Brain microvascular endothelial cell (primary cell): ENCODE measurements around the gene CHCHD4.
"Not testable (repeated sequence)": the region's sequence is repeated elsewhere in the genome, so short reads cannot be mapped to it uniquely, and the experiment has no call there.

ENCODE experiments used
- DNase-seq: peaks from one replicate; pipeline ENCODE4 v3.0.0-alpha.2; 2020
- H3K27ac ChIP-seq: fragments of 250-450 bp; sonication (Bioruptor Pico); 2 replicates; pipeline ENCODE4 v1.5.1; 2020; ENCODE audit warnings: mild to moderate bottlenecking, moderate library complexity
- H3K27me3 ChIP-seq: fragments of 250-450 bp; sonication (Bioruptor Pico); replicated peaks from 2 replicates; pipeline ENCODE4 v1.5.1; 2020; ENCODE audit warnings: mild to moderate bottlenecking
- H3K36me3 ChIP-seq: fragments of 250-450 bp; sonication (Bioruptor Pico); replicated peaks from 2 replicates; pipeline ENCODE4 v1.5.1; 2020; ENCODE audit warnings: mild to moderate bottlenecking
- H3K4me3 ChIP-seq: 2 replicates; pipeline ENCODE4 v1.5.1; 2011; ENCODE audit warnings: low read depth, mild to moderate bottlenecking, control low read depth, low read length, moderate library complexity
- CTCF ChIP-seq: IDR thresholded peaks from 2 replicates; pipeline ENCODE4 v1.5.1; 2011; ENCODE audit warnings: low read depth, mild to moderate bottlenecking, moderate library complexity, low read length, control low read depth, inconsistent platforms; ENCODE audit errors: missing control alignments
- in situ Hi-C: cut with HindIII; loops from 2 replicates; pipeline ENCODE4 v1.10.0; 2017; ENCODE audit warnings: low sequenced_read_pairs, low pct_ligation_motif_present

Gene CHCHD4

DNA sequence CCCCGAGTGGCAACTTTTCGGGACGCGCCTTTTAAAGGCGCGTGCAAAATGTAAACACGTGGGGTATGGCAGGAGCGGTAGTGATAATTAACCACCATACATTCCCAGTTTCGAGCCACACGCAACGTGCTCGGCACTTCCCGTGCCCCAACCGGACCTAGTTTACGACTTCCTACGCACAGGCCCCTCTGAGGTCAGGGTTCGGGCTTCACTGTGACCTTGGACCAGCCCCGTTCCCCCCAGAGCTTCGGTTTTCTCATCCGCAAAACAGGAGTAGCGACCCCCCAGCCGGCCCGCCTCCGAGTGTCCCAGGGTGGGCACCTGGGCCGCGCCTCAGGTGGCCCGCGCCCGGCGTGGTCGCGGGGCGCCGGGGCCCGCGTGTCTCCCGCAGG, 451 bp downstream of the CHCHD4 start:
- peak overlapping the region; percentile 99 for H3K4me3 ChIP-seq
- H3K27ac ChIP-seq: peak overlapping the region; percentile 2
- H3K27me3 ChIP-seq: no peaks in the 10 kb centered on the region
- in situ Hi-C loops: no loop called here
- peaks cover 9% of the 10 kb centered on the region for H3K36me3 ChIP-seq
- no peak for DNase-seq
- no peak for TF ChIP-seq CTCF

- in situ Hi-C loops: no loop called here
- TF ChIP-seq CTCF: no peak
- Histone ChIP-seq H3K27ac (no peak overlapping the region), H3K36me3 (peaks cover 5% of the 10 kb centered on the region), H3K4me3 (peak overlapping the region; percentile 99), H3K27me3 (no peaks in the 10 kb centered on the region)
- no peak for DNase-seq
These were observed 1.1 kb downstream of the CHCHD4 start for GRCh38 chr3:14123308-14124222.

- no peak overlapping the region for H3K27ac ChIP-seq
- in situ Hi-C loops: no loop called here
- no peak for TF ChIP-seq CTCF
These were observed 2.4 kb downstream of the CHCHD4 start for GRCh38 chr3:14122301-14122700.

GRCh38 chr3:14121859-14122258, 2.8 kb downstream of the CHCHD4 start:
- DNase-seq: no peak
- H3K27me3 ChIP-seq: no peaks in the 10 kb centered on the region
- H3K4me3 ChIP-seq: no peak overlapping the region
- H3K36me3 ChIP-seq: no peaks in the 10 kb centered on the region
- no peak for TF ChIP-seq CTCF
- in situ Hi-C loops: no loop called here
- no peak overlapping the region for H3K27ac ChIP-seq

More at GRCh38 chr3:14122301-14122700, 2.4 kb downstream of the CHCHD4 start:
- Histone ChIP-seq H3K36me3 (no peaks in the 10 kb centered on the region), H3K27me3 (no peaks in the 10 kb centered on the region), H3K4me3 (no peak overlapping the region)
- no peak for DNase-seq

DNA sequence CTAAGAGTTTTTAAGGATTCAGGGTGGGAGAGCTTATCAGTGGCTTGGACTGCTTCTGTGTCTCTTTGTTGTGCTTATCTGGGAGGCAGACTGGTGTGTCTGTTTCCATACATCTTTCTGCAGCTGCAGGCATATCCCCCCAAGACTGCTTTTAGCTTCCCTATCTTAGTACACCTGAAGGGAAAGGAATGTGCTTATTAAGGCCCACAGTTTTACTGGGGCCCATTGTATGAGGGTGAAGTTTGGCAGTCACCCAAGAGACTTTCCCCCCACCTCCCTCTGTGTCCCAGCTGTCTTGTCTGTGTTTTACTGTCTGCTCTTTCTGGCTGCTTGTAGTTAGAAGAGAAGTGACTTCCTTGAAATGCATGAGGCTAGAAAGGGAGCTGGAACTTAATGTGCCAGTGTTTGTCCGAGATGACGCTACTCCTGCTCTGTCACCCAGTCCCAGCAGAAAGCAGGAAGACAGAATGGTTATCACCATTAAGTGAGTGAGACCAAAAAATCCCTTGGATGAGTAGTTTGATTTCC, 3.7 kb downstream of the CHCHD4 start:
- H3K27ac ChIP-seq, H3K27me3 ChIP-seq, H3K36me3 ChIP-seq, in situ Hi-C loops, H3K4me3 ChIP-seq, DNase-seq: not testable (repeated sequence)

GRCh38 chr3:14120111-14120920, 4.4 kb downstream of the CHCHD4 start:
- Histone ChIP-seq H3K27me3 (no peaks in the 10 kb centered on the region), H3K36me3 (no peaks in the 10 kb centered on the region), H3K27ac (no peak overlapping the region), H3K4me3 (no peak overlapping the region)
- DNase-seq: no peak
- no peak for TF ChIP-seq CTCF
- in situ Hi-C loops: no loop called here
